Mesangial cell (primary cell): ENCODE data around the gene FAM83E. TPM values are rescaled to one million over a fixed set of nuclear protein-coding genes. Genes with fewer than 3 reads are reported as not detected.

Experiments used
- total RNA-seq: library from RNA; depleted of rRNA; stranded (reverse); fragments of >200 nt; gene quantifications from 2 replicates; pipeline ENCODE4 v1.2.3, GENCODE V29; 2015

The FAM83E gene
- not detected in 2 replicates for total RNA-seq

DNA sequence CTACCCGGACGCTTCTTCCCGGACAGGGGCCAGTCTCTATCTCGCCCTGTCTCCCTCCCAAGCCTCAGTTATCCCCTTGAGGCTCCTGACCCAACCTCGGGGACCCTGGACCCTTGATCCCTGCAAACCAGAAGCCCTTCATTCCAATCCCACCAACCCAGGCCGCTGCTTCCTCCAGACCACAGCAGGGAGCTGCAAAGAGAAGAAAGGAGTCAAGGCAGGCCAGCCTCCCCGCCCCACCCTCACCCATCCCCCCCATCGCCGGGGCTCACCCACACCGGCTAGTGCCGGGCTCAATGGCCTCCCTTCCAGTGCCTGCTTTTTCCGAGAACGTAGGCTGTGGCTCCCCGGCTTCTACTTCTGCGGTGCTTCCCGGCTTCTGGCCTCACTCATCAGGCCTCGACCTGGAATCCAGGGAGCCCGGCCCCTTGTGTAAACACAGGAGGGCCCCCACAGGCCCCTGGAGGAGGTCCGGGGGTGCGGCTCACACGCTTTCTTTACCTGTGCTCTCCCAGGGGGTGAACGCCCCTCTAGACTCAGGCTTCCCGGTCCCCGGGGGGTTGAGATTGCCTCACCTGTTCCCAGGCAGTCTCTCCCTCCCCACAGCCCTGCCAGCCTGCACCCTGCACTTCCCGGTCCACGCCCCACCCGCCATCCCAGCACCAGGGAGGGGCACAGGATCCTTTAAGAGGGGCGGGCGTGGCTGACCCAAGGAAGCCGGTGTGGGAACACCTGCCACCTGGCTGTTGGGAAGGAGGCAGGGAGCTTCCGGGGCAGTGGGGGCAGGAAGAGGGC is at the start of gene FAM83E:
TSS of gene FAM83E (minus strand) at position 641 of the 795 bp plus-strand sequence. CDS start 1,704 bp downstream, outside the sequence.

DNA sequence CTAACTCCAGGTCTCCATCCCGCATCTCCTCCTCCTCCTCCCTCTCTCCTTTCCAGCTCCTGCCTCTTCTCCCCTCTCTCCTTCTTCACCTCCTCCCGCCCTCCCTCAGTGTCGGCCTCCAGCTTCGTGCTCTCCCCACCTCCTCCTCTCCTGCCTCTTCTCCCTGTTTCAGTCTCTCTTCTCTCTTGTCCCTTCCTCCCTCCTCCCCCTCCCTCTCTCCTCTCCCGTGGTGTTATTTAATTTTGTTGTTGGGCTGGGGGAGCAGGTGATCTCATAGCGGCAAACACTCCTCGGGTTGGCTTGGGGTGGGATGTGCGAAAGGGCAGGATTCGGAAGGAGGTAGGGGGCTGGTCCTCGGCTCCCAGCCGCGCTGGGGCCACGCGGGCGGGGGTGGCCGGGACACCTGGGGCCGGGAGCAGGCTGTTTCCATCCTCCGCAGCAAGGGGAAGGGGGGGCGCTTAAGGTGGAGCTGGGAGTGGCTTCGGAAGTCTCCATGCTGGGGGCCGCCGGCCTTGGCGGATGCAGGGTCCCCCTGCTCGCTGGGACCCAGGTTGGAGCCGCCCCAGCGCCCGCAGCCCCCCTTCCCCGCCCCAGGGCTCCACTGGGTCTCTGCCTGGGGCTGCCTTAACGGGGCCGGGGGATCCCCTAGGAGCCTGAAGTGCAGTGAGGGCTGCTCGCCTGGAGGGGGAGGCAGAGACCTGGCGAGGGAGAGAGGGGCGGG is 31.3 kb upstream of the FAM83E start, which contains the start of gene CA11:
TSS of gene CA11 (minus strand) at position 187 of the 721 bp plus-strand sequence. CDS start 555 bp downstream, outside the sequence.

DNA sequence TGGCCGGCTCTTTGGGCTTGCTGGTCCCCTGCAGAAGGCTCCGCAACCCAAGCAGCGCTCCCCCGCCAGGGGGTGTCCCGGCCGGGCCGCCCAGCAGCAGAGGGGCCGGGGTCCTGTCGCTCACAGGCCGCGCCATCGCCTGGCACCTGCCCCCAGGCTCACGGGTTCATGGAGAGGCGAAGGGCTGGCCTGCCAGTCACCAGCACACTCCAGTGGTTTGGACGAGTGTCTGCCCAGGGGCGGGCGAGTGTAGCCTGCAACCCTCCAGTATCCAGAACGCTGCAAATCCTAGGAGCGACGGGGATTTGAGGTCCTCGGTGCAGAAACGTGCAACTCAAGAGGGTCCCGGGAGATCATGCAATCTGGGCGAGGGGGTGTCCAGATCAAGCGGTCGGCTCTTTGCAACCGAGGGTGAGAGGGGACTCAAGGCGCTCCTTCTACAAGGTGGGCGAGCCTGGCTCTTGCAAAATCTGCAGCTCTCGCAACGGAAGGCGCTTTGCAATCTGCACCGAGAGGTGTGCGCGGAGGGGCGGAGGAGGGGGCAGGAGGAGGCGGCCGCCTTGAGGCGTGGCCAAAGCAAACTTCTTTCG is 22.1 kb upstream of the FAM83E start, which contains the start of gene DBP:
TSS of gene DBP (minus strand) at position 521 of the 590 bp plus-strand sequence. CDS start at position 136, 385 bp downstream.

DNA sequence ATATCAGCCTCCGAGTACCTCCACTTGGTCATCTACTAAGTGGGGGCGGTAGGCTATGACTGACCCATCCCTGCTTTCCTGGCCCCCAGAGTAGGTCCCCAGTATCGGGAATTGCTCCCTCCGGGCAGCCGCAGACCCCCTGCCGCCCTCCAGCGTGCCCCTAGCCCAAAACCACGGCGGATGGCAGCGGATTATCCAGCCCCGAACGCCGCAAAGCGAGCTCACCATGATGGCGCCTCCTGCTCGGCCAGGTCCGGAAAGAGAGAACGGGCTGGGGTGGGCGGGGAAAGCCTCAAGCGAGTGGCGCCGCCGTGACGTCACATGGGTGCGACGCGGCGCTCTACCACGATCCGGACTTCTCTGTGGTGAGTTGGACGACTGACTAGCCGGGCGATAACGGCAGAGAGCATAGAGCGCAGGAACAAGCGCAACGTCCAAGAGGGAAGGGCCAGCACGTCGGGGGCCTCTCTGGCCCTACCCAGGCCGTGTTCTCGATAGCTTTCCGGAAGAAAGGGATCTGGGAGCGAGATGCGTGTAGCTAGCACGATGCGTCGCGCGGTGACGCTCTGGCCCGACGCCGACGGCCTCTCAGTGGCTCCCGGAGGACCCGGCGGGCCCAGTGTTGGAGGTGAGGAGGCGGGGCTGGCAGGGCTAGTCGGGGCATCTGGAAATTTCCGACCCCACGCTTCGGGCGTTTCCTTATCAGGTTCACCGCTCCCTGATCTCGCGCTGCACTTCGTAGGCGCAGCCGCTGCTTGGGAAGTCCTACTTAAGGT is 4.2 kb upstream of the FAM83E start, which contains the start of the genes RPL18 and SPHK2:
TSS of gene RPL18 (minus strand) at position 263 of the 776 bp plus-strand sequence. CDS start at position 228, 35 bp downstream.
TSS of gene SPHK2 (plus strand) at position 591 of the 776 bp plus-strand sequence. CDS start 1,009 bp downstream, outside the sequence.

DNA sequence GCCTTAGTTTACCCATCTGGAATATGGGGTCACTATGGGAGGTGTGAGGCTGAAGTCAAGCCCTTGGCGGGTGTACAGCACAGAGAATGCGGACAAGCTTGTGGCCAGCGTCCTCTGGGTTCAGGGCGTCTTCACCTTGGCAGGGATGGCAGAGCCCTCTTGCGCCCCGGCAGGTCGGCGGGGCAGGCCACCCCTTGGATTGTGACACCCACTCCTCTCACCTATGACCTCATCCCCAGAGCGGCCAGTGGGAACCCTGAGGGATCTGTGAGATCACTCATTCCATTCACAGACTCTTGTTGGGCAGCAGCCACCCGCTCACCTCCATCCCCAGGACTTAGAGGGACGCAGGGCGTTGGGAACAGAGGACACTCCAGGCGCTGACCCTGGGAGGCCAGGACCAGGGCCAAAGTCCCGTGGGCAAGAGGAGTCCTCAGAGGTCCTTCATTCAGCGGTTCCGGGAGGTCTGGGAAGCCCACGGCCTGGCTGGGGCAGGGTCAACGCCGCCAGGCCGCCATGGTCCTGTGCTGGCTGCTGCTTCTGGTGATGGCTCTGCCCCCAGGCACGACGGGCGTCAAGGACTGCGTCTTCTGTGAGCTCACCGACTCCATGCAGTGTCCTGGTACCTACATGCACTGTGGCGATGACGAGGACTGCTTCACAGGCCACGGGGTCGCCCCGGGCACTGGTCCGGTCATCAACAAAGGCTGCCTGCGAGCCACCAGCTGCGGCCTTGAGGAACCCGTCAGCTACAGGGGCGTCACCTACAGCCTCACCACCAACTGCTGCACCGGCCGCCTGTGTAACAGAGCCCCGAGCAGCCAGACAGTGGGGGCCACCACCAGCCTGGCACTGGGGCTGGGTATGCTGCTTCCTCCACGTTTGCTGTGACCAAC is 8.2 kb downstream of the FAM83E start, which contains the start of gene SPACA4:
TSS of gene SPACA4 (plus strand) at position 280 of the 896 bp plus-strand sequence. CDS start at position 517, 237 bp downstream.

Other genes starting within 250 kb of the FAM83E start
- gene KDELR1, start 223.5 kb downstream of the FAM83E start, total RNA-seq = 167 and 216 TPM in 2 replicates
- gene GRIN2D, start 221.4 kb downstream of the FAM83E start, total RNA-seq = 0.49 and 1.3 TPM in 2 replicates
- gene GRWD1, start 169.1 kb downstream of the FAM83E start, total RNA-seq = 36.4 and 46.9 TPM in 2 replicates
- 0.25 and 0.65 TPM in 2 replicates for gene KCNJ14, start 159.5 kb downstream of the FAM83E start, total RNA-seq
- gene CYTH2, start 145.7 kb downstream of the FAM83E start, total RNA-seq = 53.8 and 56.8 TPM in 2 replicates
- 0.16 and 1.4 TPM in 2 replicates for gene LMTK3, start 103.2 kb downstream of the FAM83E start, total RNA-seq
- gene SULT2B1, start 62.9 kb downstream of the FAM83E start, total RNA-seq = 0.25 TPM in 1 of 2 replicates, not detected in the other
- gene SPACA4, start 8.3 kb downstream of the FAM83E start, total RNA-seq = not detected in 2 replicates
- gene RPL18, start 4.1 kb upstream of the FAM83E start, total RNA-seq = 2,568 and 2,890 TPM in 2 replicates
- 11.7 and 12.3 TPM in 2 replicates for gene SPHK2, start 4.4 kb upstream of the FAM83E start, total RNA-seq
- 0.65 and 17.7 TPM in 2 replicates for gene DBP, start 22.3 kb upstream of the FAM83E start, total RNA-seq
- gene CA11, start 31.1 kb upstream of the FAM83E start, total RNA-seq = 11.3 TPM in 1 of 2 replicates, not detected in the other
- 0.51 TPM in 1 of 2 replicates, not detected in the other for gene NTN5, start 57.9 kb upstream of the FAM83E start, total RNA-seq
- gene FUT2, start 80.9 kb upstream of the FAM83E start, total RNA-seq = under 0.01 TPM in 1 of 2 replicates, not detected in the other
- 1.3 and 5.3 TPM in 2 replicates for gene MAMSTR, start 104.6 kb upstream of the FAM83E start, total RNA-seq
- 3.8 and 4.7 TPM in 2 replicates for gene RASIP1, start 125.5 kb upstream of the FAM83E start, total RNA-seq
- not detected in 2 replicates for gene IZUMO1, start 131.8 kb upstream of the FAM83E start, total RNA-seq
- 0.98 and 2.2 TPM in 2 replicates for gene FUT1, start 137.6 kb upstream of the FAM83E start, total RNA-seq
- not detected in 2 replicates for gene FGF21, start 140.4 kb upstream of the FAM83E start, total RNA-seq
- 69.8 and 75.0 TPM in 2 replicates for gene BCAT2, start 196.0 kb upstream of the FAM83E start, total RNA-seq
- 2.0 and 24.1 TPM in 2 replicates for gene HSD17B14, start 221.4 kb upstream of the FAM83E start, total RNA-seq